Measurements from ENCODE around the gene KMO. TPM values are rescaled to one million over a fixed set of nuclear protein-coding genes. Genes with fewer than 3 reads are reported as not detected.
A peak's percentile ranks its signal among the peaks of the same experiment; 100 is the strongest.

Gene KMO
- total RNA-seq, 6 experiments from 2014 or later = 25.4 to 57.3 (median 28.3) TPM

GRCh38 chr1:241607497-241607896, 75.3 kb downstream of the KMO start:
- Histone ChIP-seq H3K36me3 (no peaks in the 10 kb centered on the region), H3K4me3 (no peak overlapping the region), H3K9me3 (no peaks in the 10 kb centered on the region), H3K27me3 (no peaks in the 10 kb centered on the region), H3K4me1 (peaks cover 0 to 30% (median 10%) of the 10 kb centered on the region in 4 donors), H3K27ac (no peak overlapping the region)
- TF ChIP-seq POLR2A (IDR thresholded peaks at IDR 0.05) (no peak), CTCF (IDR thresholded peaks at IDR 0.05) (no peak)
- DNase-seq = no peak
- ATAC-seq = no peak
- intact Hi-C loops (cut with DNase I) = no loop called here

- no peaks in the 10 kb centered on the region for H3K27me3 ChIP-seq
- ATAC-seq (no peak), DNase-seq (no peak)
- 65% methylated on average over 3 of the region's 3 CpGs for WGBS (ENCODE audit: insufficient coverage, low coverage, low lambda C conversion rate, missing lambda C conversion rate)
- H3K36me3 ChIP-seq = no peaks in the 10 kb centered on the region
- peaks cover 0 to 33% (median 10%) of the 10 kb centered on the region in 4 donors for H3K4me1 ChIP-seq
- intact Hi-C loops (cut with DNase I) = no loop called here
- H3K9me3 ChIP-seq = no peaks in the 10 kb centered on the region
- H3K4me3 ChIP-seq = no peak overlapping the region
- no peak for TF ChIP-seq CTCF (IDR thresholded peaks at IDR 0.05)
- TF ChIP-seq POLR2A (IDR thresholded peaks at IDR 0.05) = no peak
- no peak overlapping the region for H3K27ac ChIP-seq
These were observed 76.3 kb downstream of the KMO start for GRCh38 chr1:241608379-241609033.

GRCh38 chr1:241610056-241610815, 78.1 kb downstream of the KMO start:
- Histone ChIP-seq H3K27me3 (no peaks in the 10 kb centered on the region), H3K27ac (peak overlapping the region; percentile 6 to 82 (median 47)), H3K4me3 (no peak overlapping the region), H3K4me1 (peaks cover 0 to 42% (median 15%) of the 10 kb centered on the region in 4 donors), H3K9me3 (no peaks in the 10 kb centered on the region), H3K36me3 (no peaks in the 10 kb centered on the region)
- DNase-seq (peak; percentile 62 to 81 (median 72)), ATAC-seq (peak; percentile 67 to 92 (median 88))
- TF ChIP-seq CTCF (IDR thresholded peaks at IDR 0.05) (no peak), POLR2A (IDR thresholded peaks at IDR 0.05) (no peak)
- 14% methylated on average over 8 of the region's 8 CpGs for WGBS (ENCODE audit: insufficient coverage, low coverage, low lambda C conversion rate, missing lambda C conversion rate)
- intact Hi-C loops (cut with DNase I) = loop anchor here in 1 of 2 donors (10.0 kb wide), 1 partner anchor 225 kb away; no protein-coding TSS in a partner anchor

GRCh38 chr1:241611063-241611462, 78.9 kb downstream of the KMO start:
- 4% methylated on average over 3 of the region's 3 CpGs for WGBS (ENCODE audit: insufficient coverage, low coverage, low lambda C conversion rate, missing lambda C conversion rate)
- peak; percentile 66 to 92 (median 74) for TF ChIP-seq CTCF (IDR thresholded peaks at IDR 0.05)
- no peak for TF ChIP-seq POLR2A (IDR thresholded peaks at IDR 0.05)

More at GRCh38 chr1:241611063-241611462, 78.9 kb downstream of the KMO start:
- intact Hi-C loops (cut with DNase I) = loop anchor here in 1 of 2 donors (10.0 kb wide), 1 partner anchor 224 kb away; no protein-coding TSS in a partner anchor
- H3K4me3 ChIP-seq = no peak overlapping the region
- no peaks in the 10 kb centered on the region for H3K27me3 ChIP-seq
- peak overlapping the region; percentile 19 to 82 (median 47) for H3K27ac ChIP-seq
- no peaks in the 10 kb centered on the region for H3K36me3 ChIP-seq
- DNase-seq (no peak), ATAC-seq (peak; percentile 57 to 72 (median 66))
- H3K9me3 ChIP-seq = no peaks in the 10 kb centered on the region
- peaks cover 0 to 46% (median 18%) of the 10 kb centered on the region in 4 donors for H3K4me1 ChIP-seq
